Naive B cell (primary cell): Measurements from ENCODE around the gene B4GALNT3. TPM values are rescaled to one million over a fixed set of nuclear protein-coding genes. Genes with fewer than 3 reads are reported as not detected.

Experiments
- ATAC-seq, 2 donors: fragments of 150-1000 bp; cut with Tn5 transposase; 2 replicates each; pipeline ENCODE4 v1.10.0; 2021; ENCODE audit warnings: low read depth in 2 of 2, mild to moderate bottlenecking in 2 of 2, moderate library complexity in 2 of 2
- DNase-seq: peaks from one replicate; pipeline ENCODE4 v3.0.0; 2022
- H3K27ac Mint-ChIP-seq, 6 donors: one replicate each; pipeline ENCODE4 v1.8.0; 2020 to 2022; ENCODE audit warnings: mild to moderate bottlenecking in 6 of 6, mixed read lengths in 6 of 6, moderate library complexity in 5 of 6, inconsistent platforms in 2 of 6
- H3K27me3 Mint-ChIP-seq, 3 donors: one replicate each; pipeline ENCODE4 v1.8.0; 2021 to 2022; ENCODE audit warnings: mixed read lengths in 3 of 3, mild to moderate bottlenecking in 1 of 3
- H3K36me3 Mint-ChIP-seq, 2 donors: one replicate each; pipeline ENCODE4 v1.8.0; 2020 to 2022; ENCODE audit warnings: mixed read lengths in 2 of 2, inconsistent platforms in 1 of 2, mild to moderate bottlenecking in 1 of 2
- H3K4me1 Mint-ChIP-seq, 3 donors: one replicate each; pipeline ENCODE4 v1.8.0; 2020 to 2022; ENCODE audit warnings: mixed read lengths in 3 of 3, inconsistent platforms in 1 of 3, mild to moderate bottlenecking in 1 of 3, moderate library complexity in 1 of 3
- H3K4me3 Mint-ChIP-seq, 8 donors: one replicate each; pipeline ENCODE4 v1.8.0; 2020 to 2022; ENCODE audit warnings: mild to moderate bottlenecking in 8 of 8, mixed read lengths in 8 of 8, moderate library complexity in 8 of 8, inconsistent platforms in 2 of 8
- H3K9me3 Mint-ChIP-seq, 7 donors: one replicate each; pipeline ENCODE4 v1.8.0; 2020 to 2022; ENCODE audit warnings: mixed read lengths in 7 of 7, mild to moderate bottlenecking in 5 of 7, inconsistent platforms in 2 of 7, moderate library complexity in 1 of 7
- polyA plus RNA-seq, 6 donors: library from polyadenylated mRNA; unstranded; fragments of 300-500 nt; fragmentation: Illumina TruSeq; gene quantifications; one replicate each; pipeline ENCODE4 v1.2.3, GENCODE V29; 2021; ENCODE audit warnings: low read depth in 6 of 6

The B4GALNT3 gene
- polyA plus RNA-seq, 6 donors from 2014 or later: 0.05 to 0.35 (median 0.29) TPM; not detected in 3

GRCh38 chr12:549476-550082, 89.8 kb downstream of the B4GALNT3 start:
- peaks cover under 1 to 3% of the 10 kb centered on the region in 2 donors for H3K36me3 Mint-ChIP-seq
- H3K9me3 Mint-ChIP-seq: peaks cover 0 to 3% (median 0%) of the 10 kb centered on the region in 7 donors
- H3K27ac Mint-ChIP-seq: no peak overlapping the region
- peaks cover 17 to 20% (median 18%) of the 10 kb centered on the region in 3 donors for H3K4me1 Mint-ChIP-seq
- H3K4me3 Mint-ChIP-seq: no peak overlapping the region
- H3K27me3 Mint-ChIP-seq: peaks cover 17 to 62% (median 40%) of the 10 kb centered on the region in 3 donors
- ATAC-seq: no peak
- DNase-seq: no peak

GRCh38 chr12:550473-551260, 90.9 kb downstream of the B4GALNT3 start:
- no peaks in the 10 kb centered on the region for H3K9me3 Mint-ChIP-seq
- DNase-seq: no peak
- no peak for ATAC-seq
- H3K27me3 Mint-ChIP-seq: peaks cover 9 to 53% (median 31%) of the 10 kb centered on the region in 3 donors
- no peak overlapping the region for H3K4me3 Mint-ChIP-seq
- no peaks in the 10 kb centered on the region for H3K36me3 Mint-ChIP-seq
- H3K4me1 Mint-ChIP-seq: peaks cover 15 to 23% (median 17%) of the 10 kb centered on the region in 3 donors
- peak overlapping the region in 1 of 6 donors; percentile 11 for H3K27ac Mint-ChIP-seq

DNA sequence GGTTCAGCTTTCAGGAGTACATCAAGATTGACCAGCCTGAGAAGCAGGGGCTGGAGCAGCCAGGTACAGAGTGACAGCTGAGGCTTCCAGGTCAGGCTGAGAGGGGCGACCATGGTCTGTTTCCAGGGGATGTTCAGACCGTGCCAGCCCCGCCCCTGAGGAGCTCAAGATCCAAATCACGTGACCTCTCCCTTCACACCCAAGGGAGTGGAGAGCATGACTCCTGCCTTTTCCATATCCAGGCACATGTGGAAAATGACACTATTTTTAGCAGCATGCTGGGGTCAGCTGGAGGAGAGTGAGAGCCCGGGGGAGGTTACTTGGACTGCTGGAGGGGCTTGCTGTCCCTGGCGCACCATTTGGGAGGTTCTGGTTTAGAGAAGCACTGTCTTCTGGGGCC, 92.7 kb downstream of the B4GALNT3 start:
- no peak overlapping the region for H3K4me3 Mint-ChIP-seq
- peak overlapping the region in 3 of 6 donors; percentile 28 to 70 (median 38) for H3K27ac Mint-ChIP-seq
- H3K4me1 Mint-ChIP-seq: peaks cover 12 to 15% (median 15%) of the 10 kb centered on the region in 3 donors
- H3K36me3 Mint-ChIP-seq: no peaks in the 10 kb centered on the region
- peaks cover 5 to 37% (median 19%) of the 10 kb centered on the region in 3 donors for H3K27me3 Mint-ChIP-seq
- ATAC-seq (no peak), DNase-seq (no peak)
- H3K9me3 Mint-ChIP-seq: no peaks in the 10 kb centered on the region

GRCh38 chr12:553216-554000, 93.7 kb downstream of the B4GALNT3 start:
- Mint-ChIP-seq H3K27ac (peak overlapping the region in 5 of 6 donors; percentile 21 to 91 (median 74)), H3K4me3 (peak overlapping the region in 6 of 8 donors; percentile 18 to 86 (median 72)), H3K27me3 (peaks cover 5 to 31% (median 16%) of the 10 kb centered on the region in 3 donors), H3K4me1 (peaks cover 12 to 15% (median 15%) of the 10 kb centered on the region in 3 donors), H3K9me3 (no peaks in the 10 kb centered on the region), H3K36me3 (no peaks in the 10 kb centered on the region)
- ATAC-seq (peak; percentile 14 to 51), DNase-seq (no peak)

GRCh38 chr12:554001-554285, 94.2 kb downstream of the B4GALNT3 start:
- peaks cover 5 to 30% (median 15%) of the 10 kb centered on the region in 3 donors for H3K27me3 Mint-ChIP-seq

DNA sequence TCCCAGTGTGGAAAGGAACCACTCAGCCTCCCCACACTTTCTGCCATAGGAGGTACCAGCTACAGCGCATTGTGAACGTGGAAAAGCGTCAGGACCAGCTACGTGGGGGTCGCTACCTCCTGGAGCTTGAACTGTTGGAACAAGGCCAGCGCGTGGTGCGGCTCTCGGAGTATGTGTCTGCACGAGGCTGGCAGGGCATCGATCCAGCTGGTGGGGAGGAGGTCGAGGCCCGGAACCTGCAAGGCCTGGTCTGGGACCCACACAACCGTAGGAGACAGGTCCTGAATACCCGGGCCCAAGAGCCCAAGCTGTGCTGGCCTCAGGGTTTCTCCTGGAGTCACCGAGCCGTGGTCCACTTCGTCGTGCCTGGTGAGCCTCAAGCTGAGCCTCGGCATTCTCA, 96.8 kb downstream of the B4GALNT3 start:
- Mint-ChIP-seq H3K36me3 (no peaks in the 10 kb centered on the region), H3K27ac (no peak overlapping the region), H3K9me3 (no peaks in the 10 kb centered on the region), H3K4me3 (no peak overlapping the region), H3K27me3 (peaks cover 9 to 21% (median 12%) of the 10 kb centered on the region in 3 donors), H3K4me1 (peaks cover 12 to 23% (median 19%) of the 10 kb centered on the region in 3 donors)
- ATAC-seq: no peak
- DNase-seq: no peak

More at GRCh38 chr12:554001-554285, 94.2 kb downstream of the B4GALNT3 start:
- H3K36me3 Mint-ChIP-seq: no peaks in the 10 kb centered on the region
- no peak overlapping the region for H3K27ac Mint-ChIP-seq
- DNase-seq: no peak
- peak overlapping the region in 4 of 8 donors; percentile 61 to 86 (median 72) for H3K4me3 Mint-ChIP-seq
- peaks cover 12 to 16% (median 15%) of the 10 kb centered on the region in 3 donors for H3K4me1 Mint-ChIP-seq
- no peak for ATAC-seq
- H3K9me3 Mint-ChIP-seq: no peaks in the 10 kb centered on the region

DNA sequence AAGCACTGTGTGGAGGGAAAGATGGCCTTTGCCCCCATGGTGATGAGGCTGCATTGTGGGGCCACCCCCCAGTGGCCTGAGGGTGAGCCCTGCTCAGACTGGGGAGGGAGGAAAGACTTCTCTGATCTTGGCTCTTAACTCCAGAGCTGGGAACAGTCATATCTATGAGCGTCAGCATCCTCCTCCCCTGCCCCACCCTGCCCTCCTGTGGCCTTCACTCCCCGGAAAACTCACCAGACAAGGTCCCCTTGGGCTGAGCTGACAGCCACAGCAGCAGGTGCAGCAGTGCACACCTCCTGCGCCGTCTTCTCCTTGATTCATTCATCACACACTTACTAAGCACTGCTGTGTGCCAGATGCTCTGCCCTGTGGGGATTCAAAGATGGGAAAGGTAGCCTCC, 98.8 kb downstream of the B4GALNT3 start:
- H3K4me3 Mint-ChIP-seq: no peak overlapping the region
- H3K36me3 Mint-ChIP-seq: no peaks in the 10 kb centered on the region
- H3K27me3 Mint-ChIP-seq: peaks cover 6 to 9% (median 7%) of the 10 kb centered on the region in 3 donors
- peak overlapping the region in 1 of 6 donors; percentile 25 for H3K27ac Mint-ChIP-seq
- DNase-seq (no peak), ATAC-seq (no peak)
- no peaks in the 10 kb centered on the region for H3K9me3 Mint-ChIP-seq
- H3K4me1 Mint-ChIP-seq: peaks cover 23 to 29% (median 29%) of the 10 kb centered on the region in 3 donors

- H3K27ac Mint-ChIP-seq: peak overlapping the region in 1 of 6 donors; percentile 4
- no peaks in the 10 kb centered on the region for H3K9me3 Mint-ChIP-seq
- no peak for ATAC-seq
- H3K4me3 Mint-ChIP-seq: no peak overlapping the region
- H3K4me1 Mint-ChIP-seq: peaks cover 26 to 34% (median 31%) of the 10 kb centered on the region in 3 donors
- H3K27me3 Mint-ChIP-seq: peaks cover 6 to 9% (median 7%) of the 10 kb centered on the region in 3 donors
- DNase-seq: no peak
- H3K36me3 Mint-ChIP-seq: no peaks in the 10 kb centered on the region
Observed at GRCh38 chr12:559208-559905, 99.6 kb downstream of the B4GALNT3 start.

- peaks cover 27 to 35% (median 32%) of the 10 kb centered on the region in 3 donors for H3K4me1 Mint-ChIP-seq
- no peaks in the 10 kb centered on the region for H3K9me3 Mint-ChIP-seq
- H3K27ac Mint-ChIP-seq: peak overlapping the region in 1 of 6 donors; percentile 50
- DNase-seq (no peak), ATAC-seq (no peak)
- no peak overlapping the region for H3K4me3 Mint-ChIP-seq
- H3K36me3 Mint-ChIP-seq: no peaks in the 10 kb centered on the region
- peaks cover 6 to 9% (median 7%) of the 10 kb centered on the region in 3 donors for H3K27me3 Mint-ChIP-seq
Observed at GRCh38 chr12:559906-560455, 100.2 kb downstream of the B4GALNT3 start.

- Mint-ChIP-seq H3K4me3 (no peak overlapping the region), H3K27ac (no peak overlapping the region), H3K4me1 (peaks cover 27 to 32% (median 32%) of the 10 kb centered on the region in 3 donors), H3K9me3 (no peaks in the 10 kb centered on the region), H3K27me3 (peaks cover 6 to 9% (median 7%) of the 10 kb centered on the region in 3 donors), H3K36me3 (no peaks in the 10 kb centered on the region)
- ATAC-seq (peak; percentile 35 to 37), DNase-seq (no peak)
Observed at GRCh38 chr12:560691-561390, 101.1 kb downstream of the B4GALNT3 start.

DNA sequence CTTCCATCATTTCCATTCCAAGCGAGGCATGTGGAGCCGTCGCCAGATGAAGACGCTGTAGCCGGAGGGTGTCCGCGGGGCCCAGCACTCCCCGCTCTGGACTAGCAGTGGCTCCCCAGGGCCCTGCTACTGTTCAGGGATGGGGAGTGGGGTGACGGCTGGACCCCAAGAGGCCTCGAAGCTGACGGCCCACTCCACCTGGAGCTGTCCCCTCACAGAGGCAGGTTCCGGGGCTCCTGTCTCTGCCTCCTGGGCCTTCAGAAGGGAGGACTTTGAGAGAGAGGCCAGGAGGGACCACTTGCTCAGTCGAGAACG, 101.6 kb downstream of the B4GALNT3 start:
- Mint-ChIP-seq H3K9me3 (no peaks in the 10 kb centered on the region), H3K4me1 (peaks cover 27 to 32% (median 32%) of the 10 kb centered on the region in 3 donors), H3K27me3 (peaks cover 6 to 9% (median 7%) of the 10 kb centered on the region in 3 donors), H3K27ac (no peak overlapping the region), H3K4me3 (no peak overlapping the region), H3K36me3 (no peaks in the 10 kb centered on the region)
- ATAC-seq: no peak
- no peak for DNase-seq

DNA sequence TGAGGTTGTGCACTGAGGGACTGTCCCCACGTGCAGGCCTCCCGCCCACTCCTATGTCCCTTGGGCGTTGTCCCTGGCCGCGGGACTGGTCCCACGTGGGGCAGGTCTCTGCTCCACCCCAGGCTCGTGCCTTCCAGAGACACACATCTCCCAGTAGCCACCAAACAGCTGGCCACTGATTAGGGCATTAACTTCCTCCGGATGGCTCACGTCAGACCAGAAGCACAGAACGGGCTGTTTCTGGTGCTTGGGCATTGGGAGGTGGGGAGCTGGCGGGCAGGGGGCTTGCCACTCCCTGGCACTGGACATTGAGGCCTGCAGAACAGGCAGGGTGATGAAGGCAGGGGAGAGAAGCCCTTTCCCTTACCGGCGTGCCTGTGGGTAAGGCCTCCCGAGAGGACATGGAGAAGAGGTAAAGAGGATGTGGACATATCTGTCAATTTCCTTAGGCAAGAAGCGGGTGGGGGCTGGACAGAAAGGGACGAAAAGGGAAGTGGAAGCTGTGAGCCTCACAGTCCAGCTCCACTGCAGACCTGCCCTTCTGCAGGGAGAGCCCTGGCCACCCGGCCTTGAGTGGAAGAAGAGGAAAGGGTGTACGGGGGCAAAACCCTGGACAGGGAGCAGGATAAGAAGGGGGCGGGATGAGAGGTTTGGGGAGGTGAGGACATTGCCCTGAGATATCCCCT, 102.3 kb downstream of the B4GALNT3 start:
- peaks cover 27 to 32% (median 32%) of the 10 kb centered on the region in 3 donors for H3K4me1 Mint-ChIP-seq
- no peaks in the 10 kb centered on the region for H3K36me3 Mint-ChIP-seq
- H3K27ac Mint-ChIP-seq: peak overlapping the region in 3 of 6 donors; percentile 54 to 78 (median 66)
- DNase-seq (no peak), ATAC-seq (no peak)
- H3K27me3 Mint-ChIP-seq: peaks cover 6 to 7% (median 7%) of the 10 kb centered on the region in 3 donors
- peak overlapping the region in 1 of 8 donors; percentile 33 for H3K4me3 Mint-ChIP-seq
- no peaks in the 10 kb centered on the region for H3K9me3 Mint-ChIP-seq
